Endothelial cell of umbilical vein (primary cell): ENCODE data around the gene HOXA10. TPM values are rescaled to one million over a fixed set of nuclear protein-coding genes. Genes with fewer than 3 reads are reported as not detected.
A peak's percentile ranks its signal among the peaks of the same experiment; 100 is the strongest.

Source experiments
- BruUV-seq: library from RNA; stranded (reverse); fragments of 400-500 nt; replicated peaks from 2 replicates; lab custom pipeline; 2021; lab: Mats Ljungman, UMichigan
- CTCF ChIA-PET: fragments of 300-600, 350-600 bp; sonication (Branson Sonifier 250); formaldehyde crosslinking; loops from one replicate; lab custom pipeline; 2021; ENCODE audit warnings: antibody characterized with exemption, inconsistent platforms; lab: Charles Lee
- POLR2A ChIA-PET: fragments of 300-600, 350-600 bp; sonication (Branson Sonifier 250); formaldehyde crosslinking; loops from one replicate; lab custom pipeline; 2021; ENCODE audit warnings: antibody characterized with exemption, inconsistent platforms; lab: Charles Lee
- DNase-seq: peaks from one replicate; pipeline ENCODE4 v3.0.0-alpha.2; 2011; ENCODE audit warnings: low read depth, low spot score
- FAIRE-seq: peaks from 2 replicates; lab custom pipeline; 2011; peaks lifted over from hg19 to GRCh38; lab: Jason Lieb, UNC
- H2AFZ ChIP-seq: 2 replicates; pipeline ENCODE4 v1.6.0; 2012; ENCODE audit warnings: low read depth, low read length, control low read depth, inconsistent platforms
- H3K27ac ChIP-seq: 2 replicates; pipeline ENCODE4 v1.5.1; 2011; ENCODE audit warnings: low read depth, mild to moderate bottlenecking, control low read depth, low read length, moderate library complexity; ENCODE audit not compliant: insufficient read depth
- H3K27me3 ChIP-seq, 2 experiments: 2 replicates each; pipeline versions ENCODE4 v1.6.0 to v1.6.1; 2011; ENCODE audit warnings: low read length in 2 of 2, mixed read lengths in 1 of 2; ENCODE audit not compliant: control insufficient read depth in 2 of 2, insufficient read depth in 2 of 2
- H3K36me3 ChIP-seq, 2 experiments: 2 replicates in 1 of 2; 3 replicates in 1 of 2; pipeline ENCODE4 v1.5.1; 2011; ENCODE audit warnings: low read length in 2 of 2, mild to moderate bottlenecking in 1 of 2, moderate library complexity in 1 of 2; ENCODE audit not compliant: control insufficient read depth in 2 of 2, insufficient read depth in 2 of 2; ENCODE audit errors: extremely low read depth in 1 of 2
- H3K4me1 ChIP-seq: 3 replicates; pipeline ENCODE4 v1.5.1; 2011; ENCODE audit warnings: mild to moderate bottlenecking, low read length; ENCODE audit not compliant: control insufficient read depth, insufficient read depth; ENCODE audit errors: extremely low read depth
- H3K4me2 ChIP-seq: 2 replicates; pipeline ENCODE4 v1.6.1; 2011; ENCODE audit warnings: low read length, control low read depth, mixed read lengths; ENCODE audit not compliant: insufficient read depth
- H3K4me3 ChIP-seq, 3 experiments: fragments of 200-600 bp in 1 of 3; sonication (generic), shearing (Covaris generic) in 1 of 3; replicated peaks in 1 of 3; 2 replicates each; pipeline ENCODE4 v1.5.1; 2011 to 2016; ENCODE audit warnings: control low read depth in 3 of 3, low read length in 3 of 3, mild to moderate bottlenecking in 2 of 3, inconsistent platforms in 1 of 3, low read depth in 1 of 3, moderate library complexity in 1 of 3; ENCODE audit not compliant: insufficient read depth in 1 of 3
- H3K79me2 ChIP-seq: 2 replicates; pipeline ENCODE4 v1.6.0; 2012; ENCODE audit warnings: low read length, inconsistent platforms; ENCODE audit not compliant: control insufficient read depth, insufficient read depth
- H3K9ac ChIP-seq: replicated peaks from 2 replicates; pipeline ENCODE3; 2011; ENCODE audit warnings: low read length, control low read depth; ENCODE audit not compliant: insufficient read depth; ENCODE audit errors: extremely low read depth
- H3K9me1 ChIP-seq: replicated peaks from 3 replicates; pipeline ENCODE4 v1.6.0; 2011; ENCODE audit warnings: mild to moderate bottlenecking, low read length; ENCODE audit not compliant: control insufficient read depth, insufficient read depth; ENCODE audit errors: extremely low read depth
- H3K9me3 ChIP-seq: replicated peaks from 2 replicates; pipeline ENCODE4 v1.5.1; 2012; ENCODE audit warnings: low read length, inconsistent platforms; ENCODE audit not compliant: control insufficient read depth, insufficient read depth
- H4K20me1 ChIP-seq: replicated peaks from 2 replicates; pipeline ENCODE3; 2011; ENCODE audit warnings: mild to moderate bottlenecking, low read length; ENCODE audit not compliant: control insufficient read depth, insufficient read depth; ENCODE audit errors: extremely low read depth
- EZH2 ChIP-seq: IDR thresholded peaks from 2 replicates; pipeline ENCODE4 v1.6.1; 2012; ENCODE audit warnings: borderline replicate concordance, low read depth, mild to moderate bottlenecking, moderate library complexity, low read length, inconsistent platforms; ENCODE audit not compliant: severe bottlenecking
- FOS ChIP-seq: IDR thresholded peaks from 2 replicates; pipeline ENCODE4 v1.6.1; 2011; ENCODE audit warnings: mild to moderate bottlenecking, low read length, moderate library complexity, borderline replicate concordance; ENCODE audit not compliant: insufficient read depth
- JUN ChIP-seq: IDR thresholded peaks from 2 replicates; pipeline ENCODE4 v1.6.1; 2011; ENCODE audit warnings: borderline replicate concordance, low read depth; ENCODE audit not compliant: insufficient read length, insufficient read depth
- MYC ChIP-seq: IDR thresholded peaks from one replicate; pipeline ENCODE4 v1.6.1; 2011; ENCODE audit warnings: mild to moderate bottlenecking, low read depth, low read length
- POLR2A ChIP-seq: IDR thresholded peaks from 2 replicates; pipeline ENCODE4 v1.6.1; 2012; ENCODE audit warnings: low read depth, mild to moderate bottlenecking, control low read depth, low read length
- POLR2AphosphoS5 ChIP-seq: IDR thresholded peaks from 2 replicates; pipeline ENCODE4 v1.6.1; 2012; ENCODE audit warnings: low read depth, mild to moderate bottlenecking, control low read depth, low read length, moderate library complexity; ENCODE audit not compliant: insufficient read depth
- dilution Hi-C: fragments of 300-500 bp; cut with MboI; formaldehyde crosslinking; loops from one replicate; pipeline ENCODE4 v1.15.0; 2019; ENCODE audit warnings: low sequenced_read_pairs; ENCODE audit not compliant: extremely low pct_ligation_motif_present
- intact Hi-C: fragments of 100-400 bp; cut with micrococcal nuclease; formaldehyde crosslinking; loops from one replicate; pipeline ENCODE4 v1.10.0; 2022
- polyA plus RNA-seq, 4 experiments: library from polyadenylated mRNA; depleted of rRNA in 3 of 4; stranded (reverse) in 3 of 4; unstranded in 1 of 4; fragments of >200 nt; gene quantifications; 2 replicates each; pipeline versions ENCODE4 v1.2.1 to v1.2.3, GENCODE V29; 2011 to 2012; ENCODE audit warnings: missing spikeins in 1 of 4
- total RNA-seq: library from RNA; stranded (reverse); gene quantifications from 2 replicates; pipeline ENCODE4 v1.2.3, GENCODE V29; 2021
- TF ChIP-seq, protein P1 (sequence below), 2 donors: IDR thresholded peaks; 1 replicate in 1 of 2; 2 replicates in 1 of 2; pipeline ENCODE4 v1.5.1; 2011; ENCODE audit warnings: low read length in 2 of 2, mild to moderate bottlenecking in 2 of 2, moderate library complexity in 2 of 2, control low read depth in 1 of 2, inconsistent platforms in 1 of 2, low read depth in 1 of 2; ENCODE audit not compliant: insufficient read depth in 1 of 2; ENCODE audit errors: extremely low read depth in 1 of 2

Gene HOXA10
- total and polyA plus RNA-seq, 2 donors (not counting 3 experiments of a cell fraction or from before 2014, with no cell fraction given), result 24.4 to 30.3 TPM

DNA sequence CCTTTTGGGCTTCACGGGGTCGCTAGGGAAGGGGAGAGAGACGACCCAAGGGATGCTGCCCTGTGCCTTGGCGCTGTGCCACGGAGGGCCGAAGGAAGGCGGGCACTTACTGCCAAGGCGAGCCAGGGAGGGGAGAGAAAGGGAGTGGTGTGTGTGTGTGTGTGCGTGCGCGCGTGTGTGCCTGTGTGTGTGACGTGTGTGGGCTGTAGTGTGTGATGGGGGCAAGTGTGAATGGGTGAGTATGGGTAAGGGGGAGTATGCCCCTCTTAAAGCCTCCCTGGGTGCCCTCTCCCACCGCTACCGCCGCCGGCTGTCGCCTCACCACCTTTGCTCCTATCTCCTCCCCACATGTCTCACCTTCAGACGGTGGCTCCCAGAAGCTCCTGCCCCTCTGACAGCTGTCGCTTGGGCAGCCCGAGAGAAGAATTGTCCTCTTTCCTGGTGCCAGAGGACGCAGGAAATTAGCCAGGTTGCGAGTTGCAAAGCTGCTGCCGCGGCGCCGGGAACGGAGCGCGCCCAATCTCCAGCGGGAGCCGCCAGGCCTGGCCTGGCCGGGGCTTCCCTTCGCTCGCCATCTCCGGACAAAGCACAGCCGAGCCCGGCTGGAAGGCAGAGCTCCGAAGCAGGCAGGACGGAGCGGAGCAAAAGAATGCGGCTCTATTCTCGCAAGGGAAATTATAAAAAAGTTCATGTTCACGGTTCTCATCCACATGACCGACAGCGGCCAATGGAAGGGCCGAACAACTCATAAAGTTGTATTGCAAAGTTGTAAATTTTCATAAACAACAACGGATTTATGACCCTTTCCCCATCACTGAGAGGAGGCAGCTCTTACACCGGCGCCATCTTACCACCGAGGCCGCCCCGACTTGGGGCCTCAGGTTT lies 21.9 kb downstream of the HOXA10 start, which contains the start of gene HOXA3:
TSS of gene HOXA3 (minus strand) at position 653 of the 885 bp plus-strand sequence. CDS start 41,943 bp downstream, outside the sequence.
- H3K4me1 ChIP-seq, result peaks cover 65% of the 10 kb centered on the region
- FAIRE-seq, result peak; percentile 88
- CTCF ChIA-PET, result interaction anchor here (0.9 to 5.6 kb wide), 13 partner anchors 7 to 783 kb away, joined by 3 to 83 read pairs (median 13); partner anchors contain the start of genes HOXA10, HOXA5 and HOXA9

DNA sequence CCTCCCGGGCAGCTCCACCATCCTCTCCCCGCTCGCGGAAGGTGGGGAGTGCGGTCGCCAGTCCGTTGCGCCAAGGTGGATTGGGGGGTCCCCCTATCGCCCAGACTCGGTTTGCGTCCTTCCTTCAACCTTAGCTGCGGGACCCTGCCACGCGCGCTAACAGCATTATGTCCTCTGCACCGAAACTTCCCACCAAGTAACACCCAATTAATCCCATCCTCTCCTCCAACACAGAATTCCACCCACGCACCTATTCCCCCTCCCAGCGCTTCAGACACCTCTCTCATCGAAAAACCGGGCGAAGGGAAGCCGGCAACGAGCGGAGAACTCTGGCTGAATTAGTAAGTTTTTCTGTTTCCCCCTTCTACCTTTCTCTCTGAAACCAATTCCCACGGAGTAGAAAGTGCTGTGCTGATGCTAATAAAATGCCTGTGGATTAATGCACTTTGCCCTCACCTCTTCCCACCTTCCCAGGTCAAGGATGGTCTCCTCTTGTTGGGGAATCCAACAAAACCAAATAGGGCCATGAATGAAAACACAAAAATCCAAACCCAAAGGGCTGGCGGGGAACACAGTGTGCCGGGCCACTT lies 22.7 kb downstream of the HOXA10 start:
- peak overlapping the region; percentile 78 for H3K9ac ChIP-seq
- no peak for TF ChIP-seq EZH2
- TF ChIP-seq POLR2A, result no peak
- TF ChIP-seq, protein P1, sequence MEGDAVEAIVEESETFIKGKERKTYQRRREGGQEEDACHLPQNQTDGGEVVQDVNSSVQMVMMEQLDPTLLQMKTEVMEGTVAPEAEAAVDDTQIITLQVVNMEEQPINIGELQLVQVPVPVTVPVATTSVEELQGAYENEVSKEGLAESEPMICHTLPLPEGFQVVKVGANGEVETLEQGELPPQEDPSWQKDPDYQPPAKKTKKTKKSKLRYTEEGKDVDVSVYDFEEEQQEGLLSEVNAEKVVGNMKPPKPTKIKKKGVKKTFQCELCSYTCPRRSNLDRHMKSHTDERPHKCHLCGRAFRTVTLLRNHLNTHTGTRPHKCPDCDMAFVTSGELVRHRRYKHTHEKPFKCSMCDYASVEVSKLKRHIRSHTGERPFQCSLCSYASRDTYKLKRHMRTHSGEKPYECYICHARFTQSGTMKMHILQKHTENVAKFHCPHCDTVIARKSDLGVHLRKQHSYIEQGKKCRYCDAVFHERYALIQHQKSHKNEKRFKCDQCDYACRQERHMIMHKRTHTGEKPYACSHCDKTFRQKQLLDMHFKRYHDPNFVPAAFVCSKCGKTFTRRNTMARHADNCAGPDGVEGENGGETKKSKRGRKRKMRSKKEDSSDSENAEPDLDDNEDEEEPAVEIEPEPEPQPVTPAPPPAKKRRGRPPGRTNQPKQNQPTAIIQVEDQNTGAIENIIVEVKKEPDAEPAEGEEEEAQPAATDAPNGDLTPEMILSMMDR (IDR thresholded peaks at IDR 0.05; ENCODE audit: extremely low read depth in 1 of 2, insufficient read depth in 1 of 2, low read depth in 1 of 2, low read length in 2 of 2), result peak in 1 of 2 donors; percentile 11
- TF ChIP-seq JUN, result no peak
- BruUV-seq, result TSS peak; percentile 39
- peaks cover 0 to 2% of the 10 kb centered on the region in 2 experiments for H3K36me3 ChIP-seq
- H4K20me1 ChIP-seq, result no peaks in the 10 kb centered on the region
- peaks cover 68% of the 10 kb centered on the region for H3K4me1 ChIP-seq
- H3K79me2 ChIP-seq, result peaks cover 98% of the 10 kb centered on the region
- no peaks in the 10 kb centered on the region for H3K9me3 ChIP-seq
- intact Hi-C loops (loop anchor here (1.0 to 2.0 kb wide), 2 partner anchors 8 to 13 kb away; partner anchors contain the start of gene HOXA9), dilution Hi-C loops (loop anchor here (25.0 kb wide), 1 partner anchor 964 kb away; no protein-coding TSS in a partner anchor)
- no peaks in the 10 kb centered on the region for H3K27me3 ChIP-seq
- no peak overlapping the region for H2AFZ ChIP-seq
- peak overlapping the region; percentile 96 for H3K27ac ChIP-seq
- H3K4me3 ChIP-seq, result peak overlapping the region; percentile 54 to 85 (median 55)
- peak; percentile 31 for FAIRE-seq
- ChIA-PET CTCF (interaction anchor here (1.0 to 5.6 kb wide), 17 partner anchors 8 to 782 kb away, joined by 3 to 83 read pairs (median 5); partner anchors contain the start of genes HOXA4 and HOXA9), POLR2A (interaction anchor here (1.2 to 2.6 kb wide), 6 partner anchors 14 to 468 kb away, joined by 3 to 8 read pairs (median 4); partner anchors contain the start of gene HOXA9)
- no peaks in the 10 kb centered on the region for H3K9me1 ChIP-seq
- no peak for DNase-seq
- peak overlapping the region; percentile 92 for H3K4me2 ChIP-seq

More for the DNA sequence above, 21.9 kb downstream of the HOXA10 start, which contains the start of gene HOXA3:
- H3K36me3 ChIP-seq, result no peaks in the 10 kb centered on the region
- dilution Hi-C loops, result loop anchor here (25.0 kb wide), 1 partner anchor 965 kb away; no protein-coding TSS in a partner anchor
- H4K20me1 ChIP-seq, result no peaks in the 10 kb centered on the region
- H3K9me3 ChIP-seq, result no peaks in the 10 kb centered on the region
- H3K27ac ChIP-seq, result peak within 1 kb of the TSS; percentile 96
- H3K4me3 ChIP-seq, result peak within 1 kb of the TSS; percentile 54 to 85 (median 55)
- peak; percentile 37 for TF ChIP-seq MYC
- TF ChIP-seq POLR2A, result peak; percentile 83
- no peak for TF ChIP-seq EZH2
- TF ChIP-seq FOS, result no peak
- TF ChIP-seq POLR2AphosphoS5, result peak; percentile 74
- DNase-seq, result peak; percentile 94
- H3K4me2 ChIP-seq, result peak within 1 kb of the TSS; percentile 92
- POLR2A ChIA-PET, result interaction anchor here (0.7 to 2.6 kb wide), 8 partner anchors 10 to 462 kb away, joined by 3 to 15 read pairs (median 6); partner anchors contain the start of gene HOXA9
- H2AFZ ChIP-seq, result no peak within 1 kb of the TSS
- H3K79me2 ChIP-seq, result peaks cover 96% of the 10 kb centered on the region
- intact Hi-C loops, result loop anchor here (1.0 to 2.0 kb wide), 2 partner anchors 7 to 13 kb away; partner anchors contain the start of gene HOXA9
- H3K9ac ChIP-seq, result peak within 1 kb of the TSS; percentile 78
- no peaks in the 10 kb centered on the region for H3K27me3 ChIP-seq
- BruUV-seq, result TSS peak; percentile 35
- no peaks in the 10 kb centered on the region for H3K9me1 ChIP-seq
